ENCODE measurements around the gene TAS2R1. TPM values are rescaled to one million over a fixed set of nuclear protein-coding genes. Genes with fewer than 3 reads are reported as not detected.

Gene TAS2R1
- total RNA-seq, 3 donors from 2014 or later = not detected

DNA sequence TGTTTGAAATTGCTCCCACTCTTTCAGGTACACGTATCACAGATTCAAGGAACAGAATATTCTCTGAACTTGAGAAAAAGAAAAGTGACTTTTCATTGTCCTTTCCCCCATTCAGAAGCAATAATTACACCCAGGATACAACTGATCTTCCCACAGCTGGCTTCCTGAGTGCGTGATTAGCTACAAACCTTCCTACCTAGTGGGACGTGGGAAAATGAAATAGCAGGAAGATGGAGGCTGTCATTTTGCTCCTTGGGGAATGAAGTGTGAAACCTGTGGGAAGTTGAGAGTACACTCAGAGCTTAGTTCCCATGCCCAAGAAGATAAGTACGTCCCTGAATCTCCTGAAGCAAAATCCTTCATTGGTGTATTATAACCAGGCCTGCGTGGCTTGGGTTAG lies 2.6 kb downstream of the TAS2R1 start:
- Histone ChIP-seq H3K9me3 (no peaks in the 10 kb centered on the region), H3K4me1 (ENCODE audit: low read depth) (no peaks in the 10 kb centered on the region), H3K36me3 (ENCODE audit: low read depth) (no peaks in the 10 kb centered on the region), H3K4me3 (no peak overlapping the region)
- intact Hi-C loops (cut with DNase I, micrococcal nuclease) = no loop called here
- TF ChIP-seq, protein P1, sequence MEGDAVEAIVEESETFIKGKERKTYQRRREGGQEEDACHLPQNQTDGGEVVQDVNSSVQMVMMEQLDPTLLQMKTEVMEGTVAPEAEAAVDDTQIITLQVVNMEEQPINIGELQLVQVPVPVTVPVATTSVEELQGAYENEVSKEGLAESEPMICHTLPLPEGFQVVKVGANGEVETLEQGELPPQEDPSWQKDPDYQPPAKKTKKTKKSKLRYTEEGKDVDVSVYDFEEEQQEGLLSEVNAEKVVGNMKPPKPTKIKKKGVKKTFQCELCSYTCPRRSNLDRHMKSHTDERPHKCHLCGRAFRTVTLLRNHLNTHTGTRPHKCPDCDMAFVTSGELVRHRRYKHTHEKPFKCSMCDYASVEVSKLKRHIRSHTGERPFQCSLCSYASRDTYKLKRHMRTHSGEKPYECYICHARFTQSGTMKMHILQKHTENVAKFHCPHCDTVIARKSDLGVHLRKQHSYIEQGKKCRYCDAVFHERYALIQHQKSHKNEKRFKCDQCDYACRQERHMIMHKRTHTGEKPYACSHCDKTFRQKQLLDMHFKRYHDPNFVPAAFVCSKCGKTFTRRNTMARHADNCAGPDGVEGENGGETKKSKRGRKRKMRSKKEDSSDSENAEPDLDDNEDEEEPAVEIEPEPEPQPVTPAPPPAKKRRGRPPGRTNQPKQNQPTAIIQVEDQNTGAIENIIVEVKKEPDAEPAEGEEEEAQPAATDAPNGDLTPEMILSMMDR (IDR thresholded peaks at IDR 0.05) = no peak
- no peak for DNase-seq
- no peak for ATAC-seq

DNA sequence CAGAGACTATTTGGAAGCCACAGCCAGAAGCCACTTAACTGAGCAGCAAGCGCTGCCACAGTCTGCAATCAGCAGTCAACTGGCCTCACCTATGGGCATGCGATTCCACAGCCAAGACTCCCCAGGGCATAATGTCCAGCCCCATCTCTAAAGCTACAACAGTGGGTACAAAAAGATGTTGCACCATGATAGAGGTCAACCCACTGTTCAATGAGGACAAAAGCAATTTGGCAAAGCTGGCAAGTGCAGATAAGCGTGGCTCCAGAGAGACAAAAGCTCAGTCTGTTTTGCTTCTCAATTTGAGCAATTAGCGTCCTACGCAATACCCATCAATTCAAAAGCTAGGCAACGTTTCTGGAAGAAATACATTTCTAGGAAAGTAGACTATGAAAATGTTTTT lies 3.2 kb downstream of the TAS2R1 start:
- Histone ChIP-seq H3K4me1 (ENCODE audit: low read depth) (no peaks in the 10 kb centered on the region), H3K4me3 (no peak overlapping the region), H3K36me3 (ENCODE audit: low read depth) (no peaks in the 10 kb centered on the region), H3K9me3 (no peaks in the 10 kb centered on the region)
- no peak for DNase-seq
- intact Hi-C loops (cut with DNase I, micrococcal nuclease) = no loop called here
- TF ChIP-seq, protein P1 (IDR thresholded peaks at IDR 0.05) = no peak
- ATAC-seq = no peak

DNA sequence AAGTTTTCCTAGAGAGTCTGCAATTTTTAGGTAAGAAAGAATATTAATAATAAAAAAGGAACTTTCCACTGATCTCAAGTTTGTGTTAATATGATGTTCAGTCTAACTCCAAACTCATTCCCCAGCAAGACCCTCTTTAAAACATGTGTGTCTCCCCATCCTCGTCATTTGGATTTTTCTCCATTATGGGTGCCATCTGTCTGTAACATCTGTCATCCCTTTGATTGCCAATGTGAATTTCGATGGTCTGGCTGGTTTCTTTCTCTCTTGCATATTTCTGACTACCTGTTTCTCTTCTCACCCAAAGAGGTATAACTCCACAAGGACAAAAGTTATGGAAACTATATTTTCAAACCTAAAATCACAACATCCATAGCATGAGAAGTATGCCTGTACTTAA lies 4.4 kb downstream of the TAS2R1 start:
- Histone ChIP-seq H3K36me3 (ENCODE audit: low read depth) (no peaks in the 10 kb centered on the region), H3K4me1 (ENCODE audit: low read depth) (no peaks in the 10 kb centered on the region), H3K4me3 (no peak overlapping the region), H3K9me3 (no peaks in the 10 kb centered on the region)
- intact Hi-C loops (cut with DNase I, micrococcal nuclease) = no loop called here
- DNase-seq = no peak
- no peak for ATAC-seq
- TF ChIP-seq, protein P1 (IDR thresholded peaks at IDR 0.05) = no peak

DNA sequence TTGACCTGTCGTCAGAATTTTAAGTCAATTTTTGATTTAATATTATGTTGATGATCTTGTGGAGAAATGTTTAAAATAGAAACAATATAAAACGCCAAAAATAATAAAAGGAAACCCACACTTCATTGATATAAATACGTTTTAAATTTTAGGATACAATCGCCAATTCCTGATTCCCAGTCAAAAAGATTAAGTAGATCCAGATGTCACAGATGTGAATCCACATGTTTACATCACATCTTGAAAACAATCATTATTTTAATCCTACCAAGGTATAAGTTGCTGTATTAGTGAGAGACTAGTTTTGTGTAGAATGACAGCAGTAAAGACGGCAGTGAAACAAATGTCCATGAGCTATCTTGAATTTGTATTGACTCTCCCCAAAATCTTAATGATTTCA lies 4.9 kb downstream of the TAS2R1 start:
- Histone ChIP-seq H3K4me1 (ENCODE audit: low read depth) (no peaks in the 10 kb centered on the region), H3K4me3 (no peak overlapping the region), H3K9me3 (no peaks in the 10 kb centered on the region), H3K36me3 (ENCODE audit: low read depth) (no peaks in the 10 kb centered on the region)
- TF ChIP-seq, protein P1 (IDR thresholded peaks at IDR 0.05) = no peak
- DNase-seq (no peak), ATAC-seq (no peak)
- intact Hi-C loops (cut with DNase I, micrococcal nuclease) = no loop called here

DNA sequence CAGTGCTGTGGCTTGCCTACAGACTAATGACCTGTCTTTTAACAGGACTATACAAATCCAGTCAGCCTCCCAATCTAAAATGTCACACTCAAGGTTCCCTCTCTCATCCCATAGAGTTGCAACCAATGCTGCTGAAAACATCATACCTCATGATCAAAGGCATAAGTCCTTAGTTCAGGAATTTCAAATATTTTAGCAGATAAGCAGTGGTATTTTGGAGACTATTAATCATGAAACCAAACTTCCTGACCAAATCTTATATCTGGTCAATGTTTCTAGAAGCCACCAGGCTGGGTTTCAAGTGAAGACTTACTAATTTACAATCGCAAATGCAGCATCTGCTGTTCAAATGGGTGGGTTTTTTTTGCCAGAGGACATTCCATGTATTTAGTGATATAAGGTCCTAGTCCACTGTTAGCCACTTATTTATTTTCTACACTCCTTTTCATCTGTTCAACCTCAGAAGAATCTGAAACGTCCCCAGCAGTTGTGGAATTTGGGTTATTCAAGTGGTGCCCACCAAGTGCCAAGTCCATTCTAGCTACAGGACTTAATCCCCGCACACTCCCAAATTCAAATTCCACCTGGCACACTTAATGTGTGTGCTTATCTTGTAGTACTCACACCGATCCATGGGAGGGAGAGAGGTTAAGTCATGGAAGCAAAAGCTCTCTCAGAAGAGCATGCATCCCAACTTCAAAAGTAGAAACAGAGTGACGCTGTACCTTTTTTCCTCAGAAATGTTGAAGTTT lies 5.8 kb downstream of the TAS2R1 start:
- TF ChIP-seq, protein P1 (IDR thresholded peaks at IDR 0.05) = no peak
- ATAC-seq (no peak), DNase-seq (no peak)
- Histone ChIP-seq H3K36me3 (ENCODE audit: low read depth) (no peaks in the 10 kb centered on the region), H3K4me3 (no peak overlapping the region), H3K9me3 (no peaks in the 10 kb centered on the region), H3K4me1 (ENCODE audit: low read depth) (no peaks in the 10 kb centered on the region)
- intact Hi-C loops (cut with DNase I, micrococcal nuclease) = no loop called here
